Activated CD8-positive, alpha-beta memory T cell treated with anti-CD3 and anti-CD28 coated beads, Interleukin-2, amount 10 ng/mL, durations not matched to agents 7 days and 5 days (primary cell): ENCODE results near the gene CAD. TPM values are rescaled to one million over a fixed set of nuclear protein-coding genes. Genes with fewer than 3 reads are reported as not detected.
"Not testable (repeated sequence)": the region's sequence is repeated elsewhere in the genome, so short reads cannot be mapped to it uniquely, and the experiment has no call there.

Experiments
- ATAC-seq: fragments of 150-1000 bp; cut with Tn5 transposase; one replicate; pipeline ENCODE4 v1.10.0; 2021; ENCODE audit warnings: moderate library complexity
- CTCF ChIA-PET: fragments of 350-600 bp; sonication (Branson Sonifier 250); formaldehyde crosslinking; loops from one replicate; lab custom pipeline; 2021; ENCODE audit warnings: antibody characterized with exemption; lab: Charles Lee
- DNase-seq: peaks from one replicate; pipeline ENCODE4 v3.0.0-alpha.2; 2020
- H3K27ac Mint-ChIP-seq: one replicate; pipeline ENCODE4 v1.8.0; 2021; ENCODE audit warnings: mild to moderate bottlenecking, mixed read lengths
- H3K27me3 Mint-ChIP-seq: one replicate; pipeline ENCODE4 v1.8.0; 2021; ENCODE audit warnings: mixed read lengths
- H3K36me3 Mint-ChIP-seq: one replicate; pipeline ENCODE4 v1.8.0; 2021; ENCODE audit warnings: mild to moderate bottlenecking, mixed read lengths
- H3K4me1 Mint-ChIP-seq: one replicate; pipeline ENCODE4 v1.8.0; 2021; ENCODE audit warnings: mixed read lengths
- H3K4me3 Mint-ChIP-seq: one replicate; pipeline ENCODE4 v1.8.0; 2021; ENCODE audit warnings: mild to moderate bottlenecking, moderate library complexity, mixed read lengths
- H3K9me3 Mint-ChIP-seq: one replicate; pipeline ENCODE4 v1.8.0; 2022; ENCODE audit warnings: low read depth, mixed read lengths
- total RNA-seq, 2 experiments: library from RNA; stranded (reverse); gene quantifications; one replicate each; pipeline ENCODE4 v1.2.3, GENCODE V29; 2021

CAD gene
- total RNA-seq, 2 experiments from 2014 or later = 78.6 to 99.5 TPM

DNA sequence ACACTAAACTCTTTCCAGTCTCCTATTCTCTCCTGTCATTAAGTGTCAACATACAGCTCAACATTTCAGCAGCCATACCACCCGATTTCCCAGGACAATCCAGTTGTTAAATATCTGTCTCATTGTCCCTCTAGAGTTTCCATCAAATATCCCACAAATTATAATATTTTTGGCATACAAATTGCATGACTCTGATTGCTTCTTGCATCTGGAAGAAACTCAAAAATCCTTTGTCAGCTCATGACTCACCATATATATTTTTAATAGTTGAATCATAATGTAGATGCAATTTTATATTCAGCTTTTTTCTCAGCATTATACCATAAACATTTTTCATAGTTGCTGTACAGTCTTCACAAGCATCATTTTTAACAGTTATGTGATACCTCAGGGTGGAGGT lies 38.5 kb downstream of the CAD start:
- Mint-ChIP-seq H3K4me1 (no peaks in the 10 kb centered on the region), H3K9me3 (no peaks in the 10 kb centered on the region), H3K27me3 (peaks cover 51% of the 10 kb centered on the region), H3K27ac (no peak overlapping the region), H3K4me3 (no peak overlapping the region), H3K36me3 (no peaks in the 10 kb centered on the region)
- no peak for ATAC-seq
- DNase-seq = no peak
- CTCF ChIA-PET = interaction anchor here (1.1 kb wide), 1 partner anchor 10 kb away, joined by 4 read pairs; no protein-coding TSS in a partner anchor

DNA sequence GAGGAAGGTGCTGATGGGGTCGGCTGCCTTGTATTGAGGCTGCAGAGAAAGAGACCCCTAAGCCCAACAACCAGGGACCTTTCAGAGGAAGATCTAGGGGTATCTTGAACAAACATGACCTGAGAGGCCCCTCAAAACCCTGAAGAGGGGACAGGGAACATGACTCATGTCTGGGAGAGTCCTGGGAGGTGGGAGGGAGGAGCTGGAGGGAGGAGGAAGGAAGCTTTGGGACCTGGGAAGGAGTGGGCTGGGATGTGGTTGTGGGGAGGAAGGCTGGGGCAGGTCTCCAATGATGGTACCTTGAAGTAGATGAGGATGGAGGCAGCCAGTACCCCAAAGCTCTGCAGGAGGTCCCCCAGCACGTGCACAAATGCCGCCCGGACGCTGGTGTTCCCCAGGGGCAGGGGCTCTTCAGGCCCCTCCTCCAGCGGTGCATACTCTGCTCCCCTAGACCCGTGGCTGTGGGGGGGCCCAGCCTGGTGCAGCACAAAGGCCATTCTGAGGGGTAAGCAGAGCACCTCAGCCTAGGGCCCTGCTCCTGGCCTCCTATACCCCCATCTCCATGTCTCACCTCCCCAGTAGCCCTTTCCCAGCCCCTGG lies 39.8 kb downstream of the CAD start:
- ATAC-seq (no peak), DNase-seq (no peak)
- Mint-ChIP-seq H3K27ac (no peak overlapping the region), H3K4me3 (no peak overlapping the region), H3K4me1 (peaks cover 2% of the 10 kb centered on the region), H3K27me3 (peaks cover 60% of the 10 kb centered on the region), H3K36me3 (no peaks in the 10 kb centered on the region), H3K9me3 (no peaks in the 10 kb centered on the region)
- CTCF ChIA-PET = interaction anchor here (1.1 kb wide), 1 partner anchor 8 kb away, joined by 4 read pairs; no protein-coding TSS in a partner anchor

- DNase-seq (no peak), ATAC-seq (no peak)
- Mint-ChIP-seq H3K27ac (no peak overlapping the region), H3K9me3 (no peaks in the 10 kb centered on the region), H3K36me3 (no peaks in the 10 kb centered on the region), H3K27me3 (peaks cover 61% of the 10 kb centered on the region), H3K4me3 (no peak overlapping the region), H3K4me1 (peaks cover 2% of the 10 kb centered on the region)
- CTCF ChIA-PET = no interaction called here
Observed at GRCh38 chr2:27258051-27258450, 40.9 kb downstream of the CAD start.

DNA sequence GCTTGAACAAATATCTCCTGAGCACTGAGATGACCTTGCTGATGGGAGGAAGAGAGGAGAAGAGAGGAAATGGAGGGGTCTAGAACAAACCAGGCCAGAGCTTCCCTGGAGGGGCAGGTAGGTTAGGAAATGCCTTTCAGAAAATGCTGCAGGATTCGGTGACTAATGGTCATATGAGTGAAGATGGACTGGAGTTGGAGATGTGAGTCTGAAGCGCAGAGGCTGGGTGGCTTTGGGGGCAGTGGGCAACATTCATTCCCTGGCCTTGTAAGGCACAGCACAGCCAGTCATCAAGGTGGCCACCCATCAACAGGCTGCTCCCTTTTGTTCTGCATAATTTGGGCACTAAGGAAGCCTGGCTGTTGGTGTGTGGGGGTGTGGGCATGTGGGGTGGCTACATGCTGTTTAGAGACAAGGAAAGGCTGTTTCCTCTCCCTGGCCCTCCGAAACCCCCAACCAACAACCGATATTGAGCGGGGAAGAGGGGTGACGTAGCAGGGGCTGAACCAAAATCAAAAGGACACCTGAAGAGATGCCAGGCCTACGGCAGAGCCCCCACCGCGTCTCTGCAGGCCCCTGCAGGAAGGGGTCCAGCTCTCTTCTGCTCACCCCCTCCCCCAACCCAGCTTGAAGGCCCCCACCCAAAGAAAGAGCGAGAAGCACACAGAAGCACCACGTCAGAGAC lies 44.2 kb downstream of the CAD start:
- ATAC-seq = no peak
- no peak for DNase-seq
- H3K4me1 Mint-ChIP-seq = peaks cover 22% of the 10 kb centered on the region
- CTCF ChIA-PET = interaction anchor here (2.6 to 6.4 kb wide), 2 partner anchors 19 to 42 kb away, joined by 9 to 65 read pairs; partner anchors contain the start of gene TRIM54
- no peaks in the 10 kb centered on the region for H3K9me3 Mint-ChIP-seq
- no peaks in the 10 kb centered on the region for H3K36me3 Mint-ChIP-seq
- no peak overlapping the region for H3K27ac Mint-ChIP-seq
- peaks cover 55% of the 10 kb centered on the region for H3K27me3 Mint-ChIP-seq
- no peak overlapping the region for H3K4me3 Mint-ChIP-seq

DNA sequence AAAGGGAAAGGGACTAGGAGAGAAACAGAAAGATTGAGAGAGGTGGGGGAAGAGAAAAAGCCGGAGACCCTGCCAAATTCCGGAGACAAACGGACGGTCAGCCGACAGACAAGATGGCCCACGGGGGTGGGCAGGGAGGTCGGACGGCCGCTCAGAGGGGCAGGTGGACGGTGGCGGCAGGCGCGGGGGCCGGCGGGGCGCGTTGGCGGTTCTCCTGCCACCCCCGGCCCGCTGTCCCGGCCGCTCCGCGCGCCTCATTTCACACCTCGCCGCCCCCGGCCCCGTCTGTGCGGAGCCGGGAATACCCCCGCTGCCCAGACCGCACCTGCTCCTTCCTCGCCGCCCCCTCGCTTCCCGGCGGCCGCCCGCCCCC lies 44.7 kb downstream of the CAD start:
- Mint-ChIP-seq H3K4me1 (peaks cover 22% of the 10 kb centered on the region), H3K27ac (no peak overlapping the region), H3K4me3 (no peak overlapping the region), H3K9me3 (no peaks in the 10 kb centered on the region), H3K27me3 (peaks cover 50% of the 10 kb centered on the region), H3K36me3 (no peaks in the 10 kb centered on the region)
- ATAC-seq (no peak), DNase-seq (no peak)
- CTCF ChIA-PET = interaction anchor here (1.8 to 6.4 kb wide), 3 partner anchors 18 to 92 kb away, joined by 5 to 65 read pairs (median 9); partner anchors contain the start of gene TRIM54

DNA sequence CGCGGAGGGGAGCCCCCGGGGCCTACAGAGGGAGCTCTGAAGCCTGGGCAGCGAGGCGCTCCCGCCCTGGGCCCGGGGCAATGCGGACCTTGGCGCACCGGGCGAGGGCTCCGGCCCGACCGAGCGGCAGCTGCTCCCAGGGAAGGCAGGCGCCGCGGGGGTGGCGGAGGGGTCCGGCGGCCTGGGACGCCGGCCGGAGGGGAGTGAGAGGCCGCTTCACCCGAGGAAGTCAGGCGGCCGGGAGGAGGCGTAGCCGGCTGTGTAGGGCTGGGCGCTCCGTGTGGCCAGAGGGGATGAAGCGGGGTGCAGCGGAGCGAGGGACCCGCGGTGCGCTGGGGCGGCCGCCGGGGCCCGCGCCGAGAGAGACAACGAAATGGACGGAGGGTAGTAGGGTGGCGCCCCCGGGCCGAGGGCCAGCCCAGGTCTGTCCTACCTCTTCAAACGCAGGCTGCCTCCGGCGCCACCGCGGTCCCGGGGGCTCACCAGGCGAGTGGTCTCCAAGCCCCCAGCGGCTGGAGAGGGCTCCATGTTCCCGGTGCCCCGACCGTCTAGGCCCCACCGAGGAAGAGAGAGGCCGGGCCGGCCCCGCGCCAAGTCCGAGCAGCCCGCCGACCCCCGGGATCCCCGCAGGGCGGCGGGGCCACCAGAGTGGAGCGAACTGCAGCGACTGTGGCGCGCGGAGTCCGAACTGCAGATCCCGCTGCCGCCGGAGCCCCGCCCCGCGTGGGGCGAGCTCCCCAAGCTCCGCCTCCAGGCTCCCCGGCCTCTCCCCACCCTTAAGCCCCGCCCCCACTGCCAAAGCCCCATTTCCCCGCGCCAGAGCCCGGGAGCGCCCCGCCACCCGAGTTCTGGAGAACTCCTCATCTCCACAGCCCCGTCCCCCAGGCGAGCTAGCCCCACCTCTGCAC lies 45.5 kb downstream of the CAD start, which contains the start of gene SLC30A3:
SLC30A3 (minus strand) TSS at position 669 of the 908 bp plus-strand sequence; CDS start at position 528, 141 bp downstream.
- H3K4me3 Mint-ChIP-seq = peak within 1 kb of the TSS; percentile 61
- H3K27me3 Mint-ChIP-seq = peaks cover 44% of the 10 kb centered on the region

GRCh38 chr2:27263287-27264252 lies 46.4 kb downstream of the CAD start:
- Mint-ChIP-seq H3K9me3 (no peaks in the 10 kb centered on the region), H3K36me3 (no peaks in the 10 kb centered on the region), H3K27me3 (peaks cover 42% of the 10 kb centered on the region), H3K27ac (no peak overlapping the region), H3K4me3 (peak overlapping the region; percentile 61), H3K4me1 (peaks cover 22% of the 10 kb centered on the region)
- no peak for DNase-seq
- CTCF ChIA-PET = interaction anchor here (0.8 to 6.4 kb wide), 9 partner anchors 9 to 417 kb away, joined by 3 to 65 read pairs (median 5); partner anchors contain the start of gene TRIM54
- no peak for ATAC-seq

More for the DNA sequence above, 45.5 kb downstream of the CAD start, which contains the start of gene SLC30A3:
- H3K27ac Mint-ChIP-seq = no peak within 1 kb of the TSS
- CTCF ChIA-PET = interaction anchor here (1.1 to 6.4 kb wide), 7 partner anchors 9 to 416 kb away, joined by 3 to 65 read pairs (median 5); partner anchors contain the start of gene TRIM54
- H3K36me3 Mint-ChIP-seq = no peaks in the 10 kb centered on the region
- no peaks in the 10 kb centered on the region for H3K9me3 Mint-ChIP-seq
- peak; percentile 89 for ATAC-seq
- peaks cover 22% of the 10 kb centered on the region for H3K4me1 Mint-ChIP-seq
- peak; percentile 82 for DNase-seq

DNA sequence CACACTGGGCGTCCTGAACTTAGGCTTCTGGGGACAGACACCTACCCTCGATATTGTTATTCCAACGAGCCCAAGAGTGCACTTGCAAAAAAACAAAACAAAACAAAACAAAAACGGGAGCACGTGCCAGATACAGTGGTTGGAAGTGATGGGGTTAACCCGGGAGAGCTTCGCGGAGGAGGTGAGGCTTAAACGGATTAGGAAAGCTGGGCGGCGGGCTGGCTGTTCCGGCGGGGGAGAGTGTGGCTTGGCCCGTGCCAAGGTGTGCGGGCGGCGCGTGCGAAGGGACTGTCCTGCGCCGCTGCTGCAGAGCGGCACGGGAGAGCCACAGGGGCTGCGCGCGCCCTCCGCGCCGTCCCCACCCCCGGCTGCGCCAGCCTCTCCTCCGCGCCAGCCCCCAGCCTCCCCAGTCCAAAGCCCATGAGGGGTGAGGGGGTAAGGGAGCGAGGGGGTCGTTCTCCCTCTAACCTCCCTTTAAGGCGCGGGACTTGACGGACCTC lies 47.1 kb downstream of the CAD start:
- H3K9me3 Mint-ChIP-seq = no peaks in the 10 kb centered on the region
- no peak overlapping the region for H3K27ac Mint-ChIP-seq
- peaks cover 22% of the 10 kb centered on the region for H3K4me1 Mint-ChIP-seq
- peak; percentile 24 for ATAC-seq
- no peaks in the 10 kb centered on the region for H3K36me3 Mint-ChIP-seq
- no peak for DNase-seq
- peak overlapping the region; percentile 61 for H3K4me3 Mint-ChIP-seq
- H3K27me3 Mint-ChIP-seq = peaks cover 42% of the 10 kb centered on the region
- CTCF ChIA-PET = interaction anchor here (0.8 to 6.4 kb wide), 9 partner anchors 9 to 305 kb away, joined by 3 to 65 read pairs (median 4); partner anchors contain the start of gene TRIM54

GRCh38 chr2:27264753-27265535 lies 47.8 kb downstream of the CAD start:
- DNase-seq (peak; percentile 57), ATAC-seq (peak; percentile 14)
- H3K27ac Mint-ChIP-seq = no peak overlapping the region
- CTCF ChIA-PET = interaction anchor here (1.0 to 6.4 kb wide), 10 partner anchors 9 to 306 kb away, joined by 3 to 65 read pairs (median 4); partner anchors contain the start of gene TRIM54
- H3K4me1 Mint-ChIP-seq = peaks cover 22% of the 10 kb centered on the region
- peak overlapping the region; percentile 19 for H3K4me3 Mint-ChIP-seq
- peaks cover 45% of the 10 kb centered on the region for H3K27me3 Mint-ChIP-seq
- H3K9me3 Mint-ChIP-seq = no peaks in the 10 kb centered on the region
- no peaks in the 10 kb centered on the region for H3K36me3 Mint-ChIP-seq

- H3K9me3 Mint-ChIP-seq = no peaks in the 10 kb centered on the region
- no peak overlapping the region for H3K27ac Mint-ChIP-seq
- no peak overlapping the region for H3K4me3 Mint-ChIP-seq
- CTCF ChIA-PET = interaction anchor here (1.0 to 6.4 kb wide), 10 partner anchors 8 to 307 kb away, joined by 3 to 65 read pairs (median 4); partner anchors contain the start of gene TRIM54
- peaks cover 43% of the 10 kb centered on the region for H3K27me3 Mint-ChIP-seq
- ATAC-seq (no peak), DNase-seq (no peak)
- H3K36me3 Mint-ChIP-seq = no peaks in the 10 kb centered on the region
- peaks cover 22% of the 10 kb centered on the region for H3K4me1 Mint-ChIP-seq
Observed at GRCh38 chr2:27265536-27265870, 48.3 kb downstream of the CAD start.

DNA sequence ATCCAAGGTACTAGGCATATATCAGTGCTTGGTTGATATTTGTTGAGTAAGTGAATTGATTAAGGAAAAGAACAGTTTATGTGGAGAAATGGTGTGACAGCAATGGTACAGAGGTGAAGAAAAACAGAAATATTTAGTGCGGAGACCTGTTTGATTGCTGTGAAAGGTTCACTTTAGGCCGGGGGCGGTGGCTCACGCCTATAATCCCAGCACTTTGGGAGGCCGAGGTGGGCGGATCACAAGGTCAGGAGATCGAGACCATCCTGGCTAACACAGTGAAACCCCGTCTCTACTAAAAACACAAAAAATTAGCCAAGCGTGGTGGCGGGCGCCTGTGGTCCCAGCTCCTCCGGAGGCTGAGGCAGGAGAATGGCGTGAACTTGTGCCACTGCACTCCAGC lies 51.1 kb downstream of the CAD start:
- H3K4me3 Mint-ChIP-seq, ATAC-seq, CTCF ChIA-PET, H3K9me3 Mint-ChIP-seq, H3K36me3 Mint-ChIP-seq, H3K27ac Mint-ChIP-seq, DNase-seq: not testable (repeated sequence)
- Mint-ChIP-seq H3K27me3 (peaks cover 28% of the 10 kb centered on the region), H3K4me1 (peaks cover 20% of the 10 kb centered on the region)
